Fibroblast of skin of abdomen (primary cell): ENCODE measurements around the gene DNAJB14. TPM values are rescaled to one million over a fixed set of nuclear protein-coding genes. Genes with fewer than 3 reads are reported as not detected.
"Not testable (repeated sequence)": the region's sequence is repeated elsewhere in the genome, so short reads cannot be mapped to it uniquely, and the experiment has no call there.

Source experiments
- DNase-seq: peaks from one replicate; pipeline ENCODE4 v3.0.0-alpha.2; 2013
- polyA plus RNA-seq, 2 experiments: library from polyadenylated mRNA; unstranded; fragments of 120-200 nt; gene quantifications; one replicate each; pipeline ENCODE4 v1.2.1, GENCODE V29; 2013; ENCODE audit not compliant: insufficient read length in 2 of 2

Gene DNAJB14
- 18.8 TPM for polyA plus RNA-seq (2013, experiment 1 of 2; ENCODE audit: insufficient read length)
- polyA plus RNA-seq (2013, experiment 2 of 2; ENCODE audit: insufficient read length), result 17.2 TPM

DNA sequence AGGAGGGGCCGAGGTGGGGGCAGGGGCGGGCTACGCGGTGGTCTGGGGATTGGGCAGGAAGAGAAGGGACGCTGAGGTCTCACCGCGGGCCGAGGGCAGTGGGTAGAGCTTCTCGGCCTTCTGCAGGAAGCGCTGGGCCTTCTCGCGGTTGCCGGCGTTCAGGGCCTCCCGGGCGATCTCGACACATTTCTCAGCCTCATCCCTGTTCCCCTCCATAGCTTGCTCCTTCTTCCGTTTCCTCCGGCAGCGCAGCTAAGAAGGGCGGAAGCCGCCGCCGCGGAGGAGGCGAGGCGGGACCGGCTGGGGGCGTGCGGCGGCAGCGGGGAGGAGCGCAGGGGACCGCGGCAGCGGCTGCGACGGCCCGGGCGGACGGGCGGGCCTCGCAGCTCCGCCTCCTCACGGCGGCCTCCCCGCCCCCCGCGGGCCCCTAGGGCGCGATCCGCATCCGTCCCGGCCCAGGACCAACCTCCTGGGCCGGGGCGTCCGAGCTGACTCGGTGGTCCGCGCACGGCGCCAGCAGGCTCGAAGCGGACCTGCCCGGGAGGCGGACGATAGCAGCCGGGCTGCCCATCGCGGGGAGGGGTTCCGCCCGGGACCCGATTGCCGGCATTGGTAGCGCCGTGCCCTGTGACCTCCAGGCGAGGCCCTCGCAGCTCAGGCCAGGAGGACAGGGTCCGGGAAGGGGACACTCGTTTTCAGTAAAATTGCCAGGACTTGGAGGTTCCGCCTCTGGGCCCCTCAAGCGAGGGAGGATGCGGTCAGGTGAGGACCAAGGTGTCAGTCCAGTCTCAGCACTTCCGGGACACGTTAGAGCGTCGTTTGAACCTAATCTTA, at the start of gene DNAJB14:
DNAJB14 (minus strand) TSS at position 263 of the 834 bp plus-strand sequence; CDS start at position 216, 47 bp downstream.
- peak; percentile 85 for DNase-seq

DNA sequence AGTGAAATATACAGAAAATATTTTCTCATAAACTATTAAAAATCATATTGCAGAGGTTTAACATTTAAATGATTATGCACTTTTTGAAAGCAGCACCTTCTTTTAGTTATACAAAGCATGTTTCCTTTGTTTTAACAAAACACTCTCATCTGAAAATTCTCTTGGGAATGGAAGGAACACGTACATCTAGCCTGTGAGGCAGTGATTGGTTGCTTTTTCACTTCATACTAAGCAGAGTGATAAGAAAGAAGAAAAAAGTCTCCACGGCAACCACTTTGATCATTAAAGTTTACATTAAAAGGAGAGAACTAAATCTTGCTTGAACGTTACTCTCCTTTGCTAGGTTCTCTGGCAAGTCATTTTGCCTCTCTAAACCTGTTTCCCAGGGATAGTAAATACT, 45.3 kb upstream of the DNAJB14 start:
- DNase-seq, result no peak

DNA sequence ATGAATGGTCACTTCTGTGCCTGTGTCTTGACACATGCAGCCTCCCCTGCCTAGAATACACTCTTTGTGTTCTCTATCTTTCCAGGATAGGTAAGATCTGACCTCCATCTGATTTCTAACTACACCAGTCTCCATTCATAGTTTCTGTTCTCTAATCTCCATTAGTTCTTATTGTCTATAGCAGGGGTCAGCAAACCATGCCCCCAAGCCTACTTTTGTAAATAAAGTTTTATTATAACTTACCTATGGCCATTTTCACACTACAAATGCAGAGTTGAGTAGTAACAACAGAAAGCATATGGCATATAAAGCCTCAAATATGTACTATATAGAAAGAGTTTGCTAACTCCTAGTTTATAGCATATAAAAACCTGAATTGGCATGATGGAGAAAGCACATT, 41.3 kb upstream of the DNAJB14 start:
- DNase-seq, result no peak

DNA sequence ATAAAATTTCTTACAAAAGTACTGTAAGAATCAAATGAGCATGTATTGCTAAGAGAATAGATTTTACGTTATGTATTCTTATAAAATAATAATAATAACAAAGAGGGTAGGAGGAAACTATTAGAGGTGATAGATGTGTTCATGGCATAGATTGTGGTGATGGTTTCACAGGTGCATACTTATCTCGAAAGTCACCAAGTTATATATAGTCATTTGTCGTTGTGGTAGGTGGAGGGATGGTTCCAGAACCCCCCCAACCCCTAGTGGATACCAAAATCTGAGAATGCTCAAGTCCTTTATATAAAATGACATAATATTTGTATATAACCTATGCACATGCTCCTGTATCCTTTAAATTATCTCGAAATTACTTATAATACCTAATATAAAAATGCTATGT, 40.4 kb upstream of the DNAJB14 start:
- DNase-seq, result no peak

DNA sequence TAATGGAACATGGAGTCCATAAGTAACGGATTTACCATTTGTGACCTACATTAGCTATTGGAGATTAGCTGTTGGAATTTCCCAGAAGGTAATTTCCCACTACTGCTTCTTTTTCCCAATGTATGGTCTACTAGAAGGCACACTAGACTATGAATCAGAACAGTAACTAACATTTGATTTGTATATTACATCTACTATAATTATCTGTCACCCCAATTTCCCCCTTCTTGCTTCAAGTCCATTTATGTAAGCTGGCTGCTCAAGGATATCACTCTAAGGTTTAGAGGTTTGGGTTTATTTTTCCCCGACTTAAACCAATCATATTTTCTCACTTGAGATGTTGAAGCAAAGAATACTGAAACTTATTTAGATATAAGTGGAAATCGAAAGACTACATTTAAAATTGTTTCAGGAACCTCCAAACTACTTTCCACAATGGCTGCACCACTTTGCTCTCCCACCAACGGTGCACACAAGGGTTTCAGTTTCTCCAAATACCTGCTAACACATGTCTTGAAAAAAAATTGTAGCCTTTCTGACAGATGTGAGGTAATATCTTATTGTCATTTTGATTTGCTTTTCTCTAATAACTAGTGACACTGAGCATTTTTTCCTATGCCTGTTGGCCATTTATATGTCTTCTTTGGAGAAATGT, 37.0 kb upstream of the DNAJB14 start:
- DNase-seq, result no peak

DNA sequence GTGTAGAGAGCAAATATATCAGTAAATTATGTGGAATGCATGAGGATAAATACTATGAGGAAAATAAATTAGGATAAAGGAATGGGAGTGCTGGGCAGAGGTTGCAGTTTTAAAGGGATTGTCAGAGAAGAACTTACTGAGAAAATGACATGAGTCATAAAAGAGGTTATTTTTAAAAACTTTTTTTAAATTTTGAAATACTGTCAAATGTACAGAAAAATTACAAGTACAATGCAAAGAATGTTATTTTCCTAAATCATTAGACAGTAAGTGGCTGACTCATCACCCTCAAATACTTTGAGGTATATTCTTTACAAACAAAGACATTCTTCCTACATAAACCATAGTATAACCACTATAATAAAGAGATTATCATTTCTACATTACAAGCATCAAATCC, 33.5 kb upstream of the DNAJB14 start:
- peak; percentile 78 for DNase-seq

DNA sequence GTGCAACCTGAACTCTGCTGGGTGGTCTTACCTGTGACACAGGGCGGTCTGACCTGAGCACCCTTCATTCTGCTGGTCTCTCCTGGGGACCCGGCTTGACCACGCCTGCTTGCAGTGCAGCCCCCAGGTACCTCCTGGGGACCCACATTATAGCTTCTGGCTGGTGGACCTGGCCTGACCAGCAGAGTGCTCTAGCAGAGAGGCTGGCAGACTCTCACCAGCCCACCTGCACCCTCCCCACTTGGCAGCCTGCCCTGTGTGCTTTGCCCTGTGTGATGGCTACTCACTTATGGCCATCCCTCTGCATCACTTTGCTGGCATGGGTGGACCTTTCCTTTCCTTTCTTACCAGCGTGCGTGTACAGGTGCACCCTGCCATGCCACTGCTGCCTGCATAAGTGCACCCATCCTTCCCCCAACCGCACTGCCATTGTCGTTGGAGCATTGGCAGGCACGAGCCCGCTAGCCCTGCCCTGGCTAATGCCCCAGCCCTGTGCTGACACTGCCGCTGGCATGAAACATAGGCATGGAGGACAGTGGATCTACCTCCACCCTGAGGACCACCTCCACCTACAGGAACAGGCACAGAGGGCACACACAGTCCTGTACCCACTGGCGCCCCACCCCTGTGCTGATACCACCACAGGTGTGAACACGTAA, 25.2 kb upstream of the DNAJB14 start:
- DNase-seq, result no peak

DNA sequence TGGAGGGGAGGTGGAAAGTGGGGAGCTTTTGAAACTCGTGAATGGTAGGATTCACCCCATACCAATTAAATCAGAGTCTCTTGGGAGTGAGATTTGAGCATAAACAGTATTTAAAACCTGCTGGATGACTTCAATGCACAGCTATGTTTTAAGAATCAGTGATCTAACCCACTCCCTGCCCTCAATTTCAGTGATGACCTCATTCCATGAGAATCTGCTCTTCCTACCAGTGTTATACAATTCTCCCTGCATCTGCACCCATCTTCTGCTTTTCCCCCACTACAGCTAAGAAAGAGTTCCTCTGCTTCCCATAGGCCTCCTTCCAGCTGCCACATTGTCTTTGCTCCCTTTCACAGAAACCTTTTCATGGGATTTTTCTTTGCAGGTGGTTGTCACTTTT, 21.9 kb upstream of the DNAJB14 start:
- DNase-seq, result peak; percentile 81

DNA sequence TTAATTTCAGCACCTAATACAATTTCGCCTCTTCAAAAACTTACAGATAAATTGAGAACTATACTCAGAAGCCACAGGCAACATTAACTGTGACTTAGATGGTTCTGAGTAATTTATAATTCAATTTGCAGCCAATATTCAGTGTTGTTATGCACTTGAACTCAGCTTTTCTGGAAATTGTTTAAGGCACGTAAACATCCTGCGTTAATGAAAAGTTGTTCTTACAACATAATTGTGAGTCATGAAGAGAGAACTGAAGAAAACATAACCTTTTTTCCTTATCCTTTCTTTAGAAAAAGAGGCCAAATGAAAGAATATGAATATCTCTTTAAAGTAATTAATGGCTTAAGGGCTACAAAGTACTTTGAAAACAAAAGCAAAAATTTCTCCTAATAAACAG, 20.3 kb upstream of the DNAJB14 start:
- no peak for DNase-seq

DNA sequence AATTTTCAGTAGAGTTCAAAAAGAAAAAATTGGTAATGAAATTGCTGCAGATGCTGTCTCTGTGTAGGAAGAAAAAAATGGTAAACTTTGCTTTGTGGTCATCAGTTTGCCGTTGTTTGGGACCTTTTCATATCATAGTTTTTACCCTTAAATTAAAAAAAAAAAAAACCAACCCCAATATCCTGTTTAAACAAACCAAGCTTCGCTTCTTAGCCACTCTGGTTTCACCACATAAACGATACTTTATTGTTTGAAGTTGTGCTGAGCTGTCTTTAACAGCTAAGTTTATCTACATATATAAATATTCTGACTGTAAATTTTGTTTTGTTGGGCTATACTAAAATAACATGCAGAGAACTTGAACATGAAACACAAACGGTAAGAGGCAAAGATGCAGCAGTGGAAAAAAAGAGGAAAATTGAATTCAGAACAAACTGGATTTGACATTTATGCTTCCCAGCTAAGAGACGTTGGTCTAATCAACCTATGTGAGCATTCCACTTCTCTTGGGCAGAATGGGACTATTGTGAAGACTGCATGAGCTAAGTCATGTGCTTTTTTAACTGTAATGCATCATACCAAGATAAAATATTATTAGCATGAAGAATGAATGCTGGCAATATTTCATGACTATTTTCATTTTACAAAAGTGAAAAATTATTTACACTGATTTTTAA, 19.4 kb upstream of the DNAJB14 start:
- DNase-seq, result no peak

DNA sequence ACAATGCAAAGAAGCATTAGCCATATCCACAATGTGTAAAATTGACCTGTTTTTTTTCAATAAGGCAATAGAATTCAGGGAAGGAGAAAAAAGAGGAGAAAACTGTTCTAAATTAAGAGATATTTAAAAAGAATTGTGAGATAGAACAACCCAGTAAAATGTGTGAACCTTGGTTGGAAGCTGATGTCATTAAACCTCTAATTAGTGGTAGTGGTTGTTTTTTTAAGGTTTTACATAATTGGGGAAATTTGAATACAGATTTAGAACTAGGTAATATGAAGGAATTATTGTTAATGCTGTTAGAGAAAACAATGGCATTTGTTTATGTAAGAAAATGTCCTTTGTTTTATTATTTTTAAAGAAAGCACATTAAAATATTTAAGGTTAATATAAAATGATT, 18.8 kb upstream of the DNAJB14 start:
- DNase-seq, result no peak

DNA sequence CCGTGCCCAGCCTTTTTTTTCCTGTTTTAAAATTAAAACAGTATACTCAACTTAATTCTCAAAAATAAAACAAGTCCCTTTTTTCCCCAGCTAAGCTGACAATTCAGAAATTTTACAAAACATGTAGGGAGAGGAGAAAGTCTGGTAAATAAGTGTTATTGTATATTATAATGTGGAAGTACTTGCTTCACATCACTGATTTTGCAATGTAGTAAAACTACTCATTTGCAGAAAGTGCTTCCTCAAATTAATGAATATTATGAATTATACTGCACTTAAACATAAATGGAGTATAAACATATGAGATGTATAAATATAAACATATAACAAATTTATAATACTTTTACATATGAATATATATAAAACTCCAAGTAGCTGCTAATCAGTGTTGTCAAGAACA, 15.3 kb upstream of the DNAJB14 start:
- DNase-seq, result no peak

DNA sequence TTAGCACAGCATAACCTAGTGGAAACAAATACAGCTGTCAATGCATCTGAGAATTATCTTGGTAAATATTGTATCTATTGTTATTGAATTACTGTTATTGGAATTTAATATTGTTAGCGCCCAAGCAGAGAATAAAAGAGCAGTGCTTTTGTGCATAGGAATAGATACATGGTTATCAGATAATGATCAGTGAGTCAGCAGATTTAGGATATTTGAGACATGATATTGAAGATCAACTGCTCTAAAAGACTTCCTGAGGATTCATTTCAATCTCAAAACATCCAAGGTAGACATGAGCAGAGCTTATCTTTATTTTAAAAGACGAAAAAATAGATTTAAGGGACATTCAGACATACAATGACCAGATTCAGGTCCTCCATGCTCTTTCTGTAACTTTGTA, 14.2 kb upstream of the DNAJB14 start:
- DNase-seq, result no peak

DNA sequence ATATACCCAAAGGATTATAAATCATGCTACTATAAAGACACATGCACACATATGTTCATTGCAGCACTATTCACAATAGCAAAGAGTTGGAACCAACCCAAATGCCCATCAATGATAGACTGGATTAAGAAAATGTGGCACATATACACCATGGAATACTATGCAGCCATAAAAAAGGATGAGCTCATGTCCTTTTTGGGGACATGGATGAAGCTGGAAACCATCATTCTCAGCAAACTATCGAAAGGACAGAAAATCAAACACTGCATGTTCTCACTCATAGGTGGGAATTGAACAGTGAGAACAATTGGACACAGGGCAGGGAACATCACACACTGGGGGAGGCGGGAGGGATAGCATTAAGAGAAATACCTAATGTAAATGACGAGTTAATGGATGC, 11.8 kb upstream of the DNAJB14 start:
- not testable (repeated sequence) for DNase-seq

DNA sequence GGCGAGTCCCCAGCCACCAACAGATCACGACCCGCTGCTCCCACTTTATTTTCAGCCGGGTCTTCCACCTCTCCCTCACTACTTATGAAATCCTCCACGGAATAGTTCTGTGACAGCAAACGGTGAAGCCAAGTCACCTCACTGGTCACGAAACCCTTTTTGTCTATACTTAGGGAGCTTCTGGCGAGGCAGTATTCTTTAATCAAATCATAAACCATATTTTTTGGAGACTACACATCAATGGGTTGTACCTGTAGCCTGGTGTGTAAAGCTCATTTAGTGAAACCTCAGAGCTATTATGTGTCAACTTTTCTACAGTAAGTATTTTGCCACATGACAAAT, 4.5 kb upstream of the DNAJB14 start:
- DNase-seq, result no peak

DNA sequence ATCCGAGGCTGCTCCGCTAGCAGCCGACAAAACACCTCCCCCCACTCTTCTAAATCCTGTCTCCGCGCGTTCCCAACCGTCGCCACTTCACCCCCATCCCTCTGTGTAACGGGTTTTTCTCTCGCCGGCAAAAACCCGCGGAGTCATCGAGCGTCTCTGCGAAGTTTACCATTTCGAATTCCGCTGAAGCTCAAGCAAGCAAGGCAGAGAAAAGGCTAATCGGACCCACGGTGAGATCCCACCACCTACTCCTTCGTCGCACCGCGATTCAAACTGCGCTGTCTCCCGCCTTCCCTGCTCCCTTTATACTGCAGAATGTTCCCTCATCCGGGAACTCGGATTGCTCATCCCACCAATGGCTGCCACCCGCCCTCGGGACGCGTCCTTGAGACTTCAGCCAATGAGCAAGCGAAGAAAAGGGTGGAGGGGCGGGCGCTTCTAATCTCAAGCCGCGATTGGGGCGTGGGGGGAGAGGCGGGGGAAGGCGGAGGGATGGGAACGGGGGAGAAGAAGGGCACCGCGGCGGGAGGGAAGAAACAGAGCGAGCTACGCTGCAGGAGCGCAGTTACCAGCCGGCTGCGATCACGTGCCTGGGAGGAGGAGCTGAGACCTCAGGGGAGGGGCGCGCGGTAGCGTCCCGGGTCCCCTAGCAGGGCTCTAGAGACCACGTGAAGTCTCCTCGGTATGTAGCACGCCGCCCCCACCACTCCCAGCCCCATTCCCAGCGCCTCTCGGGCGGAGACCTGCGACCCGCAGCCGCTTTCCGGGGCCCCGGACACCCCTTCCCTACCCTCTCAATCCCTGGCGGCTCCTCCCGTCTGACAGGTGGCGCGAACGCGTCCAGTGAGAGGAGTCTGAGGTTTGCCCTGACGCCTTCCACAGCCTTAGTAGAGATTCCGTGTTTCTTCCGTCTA, 3.8 kb upstream of the DNAJB14 start, which contains the start of gene H2AZ1:
H2AZ1 (minus strand) TSS at position 277 of the 914 bp plus-strand sequence; CDS start at position 172, 105 bp downstream.
- peak; percentile 100 for DNase-seq

DNA sequence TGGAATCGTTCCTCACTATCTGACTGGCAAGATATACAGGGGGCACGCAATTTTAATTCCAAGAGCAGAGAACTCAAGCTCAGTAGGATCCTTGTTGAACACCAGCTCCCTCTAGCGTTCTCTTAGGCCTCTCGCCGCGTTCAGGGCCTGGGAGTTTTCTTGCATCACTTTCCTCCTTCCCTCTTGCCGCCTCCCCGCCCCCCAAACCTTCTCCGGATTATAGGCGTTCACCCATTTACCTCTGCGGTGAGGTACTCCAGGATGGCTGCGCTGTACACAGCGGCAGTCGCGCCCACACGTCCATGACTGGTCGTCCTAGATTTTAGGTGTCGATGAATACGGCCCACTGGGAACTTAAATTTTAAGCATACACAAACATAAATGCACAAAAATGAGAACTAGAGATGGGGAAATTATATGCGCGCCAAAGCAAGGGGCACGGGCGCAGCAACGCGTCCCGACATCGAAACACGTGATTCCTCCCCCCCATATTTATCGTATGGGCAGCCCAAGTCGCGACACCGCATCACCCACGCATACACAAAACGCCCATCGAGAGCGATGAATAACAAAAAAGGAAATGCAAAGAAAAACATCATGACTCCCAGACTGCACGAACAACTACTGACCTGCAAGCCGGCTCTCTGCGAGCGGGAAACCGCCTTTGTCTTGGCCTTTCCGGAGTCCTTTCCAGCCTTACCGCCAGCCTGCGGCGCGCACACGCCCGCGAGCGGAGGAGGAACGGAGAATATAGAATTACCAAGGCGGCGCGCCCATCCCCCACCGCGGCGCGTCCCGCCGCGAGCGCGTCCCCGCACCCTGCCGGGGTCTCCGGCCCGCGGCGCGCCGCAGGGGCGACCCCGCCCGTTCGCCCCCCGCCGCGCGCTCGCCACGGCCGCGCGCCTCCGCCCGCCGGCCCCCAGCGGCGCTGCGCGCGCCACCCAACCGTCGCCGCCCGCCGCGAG, 2.9 kb upstream of the DNAJB14 start:
- DNase-seq, result peak; percentile 95

DNA sequence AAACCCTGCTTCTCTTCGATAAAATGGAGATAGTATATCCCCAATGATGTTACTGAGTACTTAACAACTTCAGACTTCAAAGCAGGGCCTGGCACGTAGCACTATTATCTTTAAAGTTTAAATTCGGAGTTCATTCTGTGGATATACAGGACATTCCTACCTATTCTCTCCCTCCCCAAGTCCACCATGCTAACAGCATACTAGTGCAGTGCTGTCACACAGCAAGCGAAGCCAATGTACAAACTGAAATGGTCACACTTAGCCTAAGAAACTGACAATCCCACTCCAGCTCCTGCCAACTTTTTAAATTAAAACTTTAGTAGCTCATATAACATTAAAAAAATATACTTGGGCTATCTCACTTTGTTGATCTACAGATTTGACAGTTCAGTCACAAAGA, 1.2 kb upstream of the DNAJB14 start:
- DNase-seq, result no peak

DNA sequence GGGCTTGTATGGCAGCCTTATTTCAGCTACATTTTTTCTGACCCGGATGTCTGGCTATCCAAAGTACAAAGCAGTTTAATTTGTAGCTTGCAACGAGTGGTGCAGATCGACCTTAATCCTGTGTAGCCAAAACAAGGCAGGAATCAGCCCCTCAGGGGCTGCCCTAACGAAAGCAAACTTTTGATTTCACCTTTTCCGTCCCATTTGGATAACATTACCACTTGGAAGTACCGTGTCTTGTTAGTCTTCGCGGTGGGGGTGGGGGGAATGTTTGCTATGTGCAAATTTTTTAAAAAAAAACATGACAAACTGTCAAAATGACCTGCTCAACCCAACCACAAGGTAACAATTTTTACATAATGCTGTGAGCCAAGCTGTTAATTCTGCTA, 766 bp upstream of the DNAJB14 start:
- no peak for DNase-seq

DNA sequence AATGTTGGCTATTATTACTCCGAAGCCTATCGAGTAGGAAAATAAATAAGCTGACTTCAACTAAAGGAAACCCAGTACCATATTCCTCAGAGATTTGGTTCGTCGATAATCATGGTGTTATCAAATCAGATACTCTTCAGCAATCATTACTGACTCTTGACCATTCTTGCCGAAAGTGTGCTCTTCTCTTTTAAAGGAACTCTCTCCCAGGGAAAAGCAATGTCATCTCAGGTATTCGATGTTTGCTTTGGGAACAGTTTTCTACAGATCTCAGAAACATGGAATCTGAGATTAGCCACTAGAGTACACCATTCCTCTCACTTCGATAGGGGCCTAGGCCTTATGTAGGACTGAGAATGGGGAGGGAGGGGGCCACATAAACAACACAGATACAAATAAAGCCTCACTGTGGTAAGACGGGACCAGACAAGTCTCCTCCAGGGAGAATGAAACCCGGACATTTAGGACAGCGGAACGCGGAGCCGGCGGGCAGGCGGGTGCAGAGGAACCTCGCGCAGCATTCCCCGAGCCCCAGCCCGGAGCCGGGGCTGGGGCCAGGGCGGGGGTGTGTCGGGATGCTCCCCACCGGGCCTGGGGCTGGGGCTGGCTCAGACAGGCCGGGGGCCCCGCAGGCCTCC, 581 bp downstream of the DNAJB14 start:
- peak; percentile 20 for DNase-seq
